Measurements from ENCODE around the gene DOCK1. TPM values are rescaled to one million over a fixed set of nuclear protein-coding genes. Genes with fewer than 3 reads are reported as not detected.

Gene DOCK1
- total RNA-seq, 1 experiment from 2014 or later: 82.2 TPM

- Mint-ChIP-seq H3K9me3 (ENCODE audit: unreplicated experiment) (no peaks in the 10 kb centered on the region), H3K4me1 (ENCODE audit: low read depth, unreplicated experiment) (no peaks in the 10 kb centered on the region), H3K27me3 (ENCODE audit: insufficient read depth, unreplicated experiment) (no peaks in the 10 kb centered on the region), H3K4me3 (ENCODE audit: unreplicated experiment) (no peak overlapping the region), H3K36me3 (ENCODE audit: insufficient read depth, unreplicated experiment) (peaks cover 5% of the 10 kb centered on the region), H3K27ac (ENCODE audit: unreplicated experiment) (no peak overlapping the region)
- POLR2A ChIA-PET: no interaction called here
- TF ChIP-seq CTCF (IDR thresholded peaks at IDR 0.05; ENCODE audit: insufficient read depth in 1 of 2, low read depth in 1 of 2, low read length in 1 of 2, severe bottlenecking in 1 of 2, unreplicated experiment in 1 of 2): no peak
- H3K36me3 ChIP-seq (ENCODE audit: control insufficient read depth, insufficient read depth, low read length): no peaks in the 10 kb centered on the region
- intact Hi-C loops (cut with micrococcal nuclease; ENCODE audit: unreplicated experiment): no loop called here
- H3K27me3 ChIP-seq (replicated peaks; ENCODE audit: control insufficient read depth, insufficient read depth, low read length): no peaks in the 10 kb centered on the region
- CTCF ChIA-PET: no interaction called here
- H3K9me3 ChIP-seq: no peaks in the 10 kb centered on the region
- no TSS peak for BruUV-seq (replicated peaks)
- no peaks in the 10 kb centered on the region for H3K4me1 ChIP-seq
- DNase-seq: no peak
- no peak overlapping the region for H3K4me3 ChIP-seq (ENCODE audit: low read depth, low read length)
Measured at GRCh38 chr10:127151981-127152699, 246.9 kb downstream of the DOCK1 start.

- H3K27ac Mint-ChIP-seq (ENCODE audit: unreplicated experiment): no peak overlapping the region
- Histone ChIP-seq H3K9me3 (no peaks in the 10 kb centered on the region), H3K4me3 (ENCODE audit: low read depth, low read length) (no peak overlapping the region), H3K4me1 (no peaks in the 10 kb centered on the region), H3K36me3 (ENCODE audit: control insufficient read depth, insufficient read depth, low read length) (no peaks in the 10 kb centered on the region), H3K27me3 (replicated peaks; ENCODE audit: control insufficient read depth, insufficient read depth, low read length) (no peaks in the 10 kb centered on the region)
- H3K4me1 Mint-ChIP-seq (ENCODE audit: low read depth, unreplicated experiment): no peaks in the 10 kb centered on the region
- POLR2A ChIA-PET: no interaction called here
- BruUV-seq (replicated peaks): no TSS peak
- no peaks in the 10 kb centered on the region for H3K27me3 Mint-ChIP-seq (ENCODE audit: insufficient read depth, unreplicated experiment)
- intact Hi-C loops (cut with micrococcal nuclease; ENCODE audit: unreplicated experiment): no loop called here
- no peak for TF ChIP-seq CTCF (IDR thresholded peaks at IDR 0.05; ENCODE audit: insufficient read depth in 1 of 2, low read depth in 1 of 2, low read length in 1 of 2, severe bottlenecking in 1 of 2, unreplicated experiment in 1 of 2)
- no peaks in the 10 kb centered on the region for H3K9me3 Mint-ChIP-seq (ENCODE audit: unreplicated experiment)
- no peak overlapping the region for H3K4me3 Mint-ChIP-seq (ENCODE audit: unreplicated experiment)
- CTCF ChIA-PET: no interaction called here
- H3K36me3 Mint-ChIP-seq (ENCODE audit: insufficient read depth, unreplicated experiment): peaks cover 5% of the 10 kb centered on the region
- no peak for DNase-seq
Measured at GRCh38 chr10:127153181-127153580, 248.0 kb downstream of the DOCK1 start.

GRCh38 chr10:127154831-127155620 lies 249.8 kb downstream of the DOCK1 start:
- no TSS peak for BruUV-seq (replicated peaks)
- H3K9me3 ChIP-seq: no peaks in the 10 kb centered on the region
- Mint-ChIP-seq H3K27ac (ENCODE audit: unreplicated experiment) (no peak overlapping the region), H3K9me3 (ENCODE audit: unreplicated experiment) (no peaks in the 10 kb centered on the region), H3K4me1 (ENCODE audit: low read depth, unreplicated experiment) (no peaks in the 10 kb centered on the region), H3K4me3 (ENCODE audit: unreplicated experiment) (no peak overlapping the region), H3K27me3 (ENCODE audit: insufficient read depth, unreplicated experiment) (no peaks in the 10 kb centered on the region), H3K36me3 (ENCODE audit: insufficient read depth, unreplicated experiment) (peaks cover 5% of the 10 kb centered on the region)
- H3K4me1 ChIP-seq: no peaks in the 10 kb centered on the region
- TF ChIP-seq CTCF (IDR thresholded peaks at IDR 0.05; ENCODE audit: insufficient read depth in 1 of 2, low read depth in 1 of 2, low read length in 1 of 2, severe bottlenecking in 1 of 2, unreplicated experiment in 1 of 2): no peak
- DNase-seq: no peak
- H3K27me3 ChIP-seq (replicated peaks; ENCODE audit: control insufficient read depth, insufficient read depth, low read length): no peaks in the 10 kb centered on the region
- H3K36me3 ChIP-seq (ENCODE audit: control insufficient read depth, insufficient read depth, low read length): no peaks in the 10 kb centered on the region
- intact Hi-C loops (cut with micrococcal nuclease; ENCODE audit: unreplicated experiment): no loop called here
- ChIA-PET POLR2A (no interaction called here), CTCF (no interaction called here)
- no peak overlapping the region for H3K4me3 ChIP-seq (ENCODE audit: low read depth, low read length)
